Measurements from ENCODE around the gene TMEM61.
"Not testable (repeated sequence)": the region's sequence is repeated elsewhere in the genome, so short reads cannot be mapped to it uniquely, and the experiment has no call there.

- not testable (repeated sequence) for TF ChIP-seq CTCF, POLR2A (IDR thresholded peaks at IDR 0.05)
Measured at GRCh38 chr1:54934081-54934480, 46.3 kb upstream of the TMEM61 start.

Data from right lobe of liver (tissue), 4 donors.